ENCODE results near the gene C10orf67.

- TF ChIP-seq ZNF8 (CRISPR knock-in tag; IDR thresholded peaks at IDR 0.05) (no peak), GLIS3 (CRISPR knock-in tag; IDR thresholded peaks at IDR 0.05) (no peak), PATZ1 (CRISPR knock-in tag; IDR thresholded peaks at IDR 0.05; ENCODE audit: borderline replicate concordance) (no peak), SNAI2 (CRISPR knock-in tag; IDR thresholded peaks at IDR 0.05) (no peak), ISL1 (CRISPR knock-in tag; IDR thresholded peaks at IDR 0.05) (no peak)
These were observed 13.6 kb downstream of the C10orf67 start for GRCh38 chr10:23330948-23331347.
